SU-DHL-6 (cell line): ENCODE results near the gene NPAS2.

Source experiments
- H2AFZ ChIP-seq: fragments of 200-600 bp; sonication (generic); 2 replicates; pipeline ENCODE4 v1.6.1; 2014; ENCODE audit warnings: low read depth, mild to moderate bottlenecking, moderate library complexity, mixed read lengths, antibody characterized with exemption, low read length; ENCODE audit not compliant: severe bottlenecking
- H3F3A ChIP-seq: fragments of 200-600 bp; shearing (Covaris generic); 2 replicates; pipeline ENCODE4 v1.6.0; 2016; ENCODE audit warnings: antibody characterized with exemption, mild to moderate bottlenecking; ENCODE audit not compliant: insufficient read depth
- H3K27ac ChIP-seq: fragments of 200-600 bp; sonication (generic); 2 replicates; pipeline ENCODE4 v1.5.1; 2016; ENCODE audit warnings: low read depth, mild to moderate bottlenecking, low read length, moderate library complexity, mixed read lengths
- H3K27me3 ChIP-seq: fragments of 200-600 bp; sonication (generic), shearing (Covaris generic); 2 replicates; pipeline ENCODE4 v1.6.0; 2014; ENCODE audit warnings: mild to moderate bottlenecking, low read length
- H3K36me3 ChIP-seq: fragments of 200-600 bp; sonication (generic); 2 replicates; pipeline ENCODE4 v1.6.1; 2014; ENCODE audit warnings: mild to moderate bottlenecking, low read length, mixed read lengths
- H3K4me2 ChIP-seq: fragments of 300-600, 200-600 bp; shearing (Covaris generic), sonication (generic); 2 replicates; pipeline ENCODE4 v1.6.0; 2014; ENCODE audit warnings: low read length, low read depth, mild to moderate bottlenecking; ENCODE audit not compliant: poor library complexity, severe bottlenecking
- H3K4me3 ChIP-seq: fragments of 200-600 bp; sonication (generic); 2 replicates; pipeline ENCODE4 v1.5.1; 2014; ENCODE audit warnings: antibody characterized with exemption, low read length, mild to moderate bottlenecking, mixed read lengths; ENCODE audit not compliant: insufficient read depth, poor library complexity, severe bottlenecking
- H3K79me2 ChIP-seq: fragments of 200-600 bp; sonication (generic); 2 replicates; pipeline ENCODE4 v1.6.1; 2014; ENCODE audit warnings: mild to moderate bottlenecking, low read length, moderate library complexity; ENCODE audit not compliant: insufficient read depth
- H3K9ac ChIP-seq: fragments of 200-600 bp; sonication (generic); 2 replicates; pipeline ENCODE4 v1.7.0; 2014; ENCODE audit warnings: mild to moderate bottlenecking, low read length
- H3K9me2 ChIP-seq: fragments of 200-600 bp; sonication (generic); replicated peaks from 2 replicates; pipeline ENCODE4 v1.6.1; 2014; ENCODE audit warnings: low read length; ENCODE audit not compliant: insufficient read depth
- H3K9me3 ChIP-seq: fragments of 200-600 bp; sonication (generic); 2 replicates; pipeline ENCODE4 v1.6.1; 2014; ENCODE audit warnings: low read length, mixed read lengths; ENCODE audit not compliant: insufficient read depth
- H4K20me1 ChIP-seq: fragments of 200-600 bp; sonication (generic); 2 replicates; pipeline ENCODE4 v1.6.1; 2014; ENCODE audit warnings: low read depth, mild to moderate bottlenecking, antibody characterized with exemption, low read length, moderate library complexity, mixed read lengths
- CTCF ChIP-seq: fragments of 200-600 bp; sonication (generic); IDR thresholded peaks from one replicate; pipeline ENCODE4 v1.5.1; 2017; ENCODE audit warnings: antibody characterized with exemption, mild to moderate bottlenecking, low read length, moderate library complexity; ENCODE audit not compliant: insufficient read depth, poor library complexity, severe bottlenecking
- EZH2phosphoT487 ChIP-seq: fragments of 200-600 bp; sonication (generic), shearing (Covaris generic); conservative IDR thresholded peaks from 2 replicates; pipeline ENCODE4 v1.6.1; 2018; ENCODE audit warnings: mild to moderate bottlenecking, antibody characterized with exemption, low read length, moderate library complexity, mixed read lengths

NPAS2 gene

GRCh38 chr2:100988630-100989417, 168.9 kb downstream of the NPAS2 start:
- no peaks in the 10 kb centered on the region for H3K9me2 ChIP-seq
- no peaks in the 10 kb centered on the region for H3K27me3 ChIP-seq
- no peaks in the 10 kb centered on the region for H3K9me3 ChIP-seq
- no peak overlapping the region for H3K4me3 ChIP-seq
- H2AFZ ChIP-seq, result no peak overlapping the region
- H3F3A ChIP-seq, result no peaks in the 10 kb centered on the region
- TF ChIP-seq CTCF (no peak), EZH2phosphoT487 (no peak)
- H3K4me2 ChIP-seq, result no peak overlapping the region
- no peaks in the 10 kb centered on the region for H3K79me2 ChIP-seq
- H3K9ac ChIP-seq, result no peak overlapping the region
- H4K20me1 ChIP-seq, result no peaks in the 10 kb centered on the region
- no peak overlapping the region for H3K27ac ChIP-seq
- H3K36me3 ChIP-seq, result no peaks in the 10 kb centered on the region

GRCh38 chr2:100989666-100990065, 169.7 kb downstream of the NPAS2 start:
- no peak overlapping the region for H3K4me3 ChIP-seq
- no peak overlapping the region for H3K4me2 ChIP-seq
- H2AFZ ChIP-seq, result no peak overlapping the region
- no peaks in the 10 kb centered on the region for H3K9me3 ChIP-seq
- no peaks in the 10 kb centered on the region for H3K9me2 ChIP-seq
- H3K27ac ChIP-seq, result no peak overlapping the region
- H3K27me3 ChIP-seq, result no peaks in the 10 kb centered on the region
- no peaks in the 10 kb centered on the region for H3K36me3 ChIP-seq
- no peaks in the 10 kb centered on the region for H3K79me2 ChIP-seq
- TF ChIP-seq CTCF, result no peak
- no peak for TF ChIP-seq EZH2phosphoT487
- no peaks in the 10 kb centered on the region for H3F3A ChIP-seq
- no peak overlapping the region for H3K9ac ChIP-seq
- H4K20me1 ChIP-seq, result no peaks in the 10 kb centered on the region

GRCh38 chr2:100990166-100990565, 170.2 kb downstream of the NPAS2 start:
- no peaks in the 10 kb centered on the region for H3K9me2 ChIP-seq
- H3K36me3 ChIP-seq, result no peaks in the 10 kb centered on the region
- no peaks in the 10 kb centered on the region for H3K9me3 ChIP-seq
- TF ChIP-seq EZH2phosphoT487 (no peak), CTCF (no peak)
- H3K4me2 ChIP-seq, result no peak overlapping the region
- H3K4me3 ChIP-seq, result no peak overlapping the region
- H3F3A ChIP-seq, result no peaks in the 10 kb centered on the region
- H4K20me1 ChIP-seq, result no peaks in the 10 kb centered on the region
- H3K79me2 ChIP-seq, result no peaks in the 10 kb centered on the region
- H3K9ac ChIP-seq, result no peak overlapping the region
- no peak overlapping the region for H3K27ac ChIP-seq
- no peaks in the 10 kb centered on the region for H3K27me3 ChIP-seq
- H2AFZ ChIP-seq, result no peak overlapping the region
